HG03575 (cell line): ENCODE data around the gene TMEM170B.
"Not testable (repeated sequence)": the region's sequence is repeated elsewhere in the genome, so short reads cannot be mapped to it uniquely, and the experiment has no call there.

Experiments
- ATAC-seq: cut with Tn5 transposase; IDR thresholded peaks from one replicate; pipeline ENCODE4 v1.9.1; 2021; ENCODE audit not compliant: unreplicated experiment, insufficient number of reproducible peaks, low FRiP score; ENCODE audit errors: extremely low read depth

Gene TMEM170B

GRCh38 chr6:11526156-11526505 is 11.4 kb upstream of the TMEM170B start:
- no peak for ATAC-seq

- no peak for ATAC-seq
Measured at GRCh38 chr6:11527274-11527870, 10.2 kb upstream of the TMEM170B start.

- ATAC-seq, result no peak
Measured at GRCh38 chr6:11528996-11529395, 8.6 kb upstream of the TMEM170B start.

- no peak for ATAC-seq
Measured at GRCh38 chr6:11532097-11532496, 5.5 kb upstream of the TMEM170B start.

- no peak for ATAC-seq
Measured at GRCh38 chr6:11534561-11534960, 3.0 kb upstream of the TMEM170B start.

GRCh38 chr6:11535801-11536230 is 1.7 kb upstream of the TMEM170B start:
- ATAC-seq, result no peak

GRCh38 chr6:11536795-11537194 is 754 bp upstream of the TMEM170B start:
- ATAC-seq, result no peak

GRCh38 chr6:11538052-11538818 is 686 bp downstream of the TMEM170B start:
- no peak for ATAC-seq

GRCh38 chr6:11538819-11539468 is 1.4 kb downstream of the TMEM170B start:
- ATAC-seq, result no peak

- no peak for ATAC-seq
Measured at GRCh38 chr6:11542863-11543262, 5.3 kb downstream of the TMEM170B start.

- ATAC-seq, result no peak
Measured at GRCh38 chr6:11543919-11544518, 6.5 kb downstream of the TMEM170B start.

GRCh38 chr6:11547846-11548245 is 10.3 kb downstream of the TMEM170B start:
- ATAC-seq, result not testable (repeated sequence)

GRCh38 chr6:11548578-11548977 is 11.0 kb downstream of the TMEM170B start:
- not testable (repeated sequence) for ATAC-seq

- no peak for ATAC-seq
Measured at GRCh38 chr6:11551053-11551452, 13.5 kb downstream of the TMEM170B start.

GRCh38 chr6:11552442-11552841 is 14.9 kb downstream of the TMEM170B start:
- no peak for ATAC-seq

- no peak for ATAC-seq
Measured at GRCh38 chr6:11553824-11554223, 16.3 kb downstream of the TMEM170B start.

- ATAC-seq, result no peak
Measured at GRCh38 chr6:11556309-11556708, 18.8 kb downstream of the TMEM170B start.

- ATAC-seq, result no peak
Measured at GRCh38 chr6:11563793-11564192, 26.2 kb downstream of the TMEM170B start.

GRCh38 chr6:11566609-11567008 is 29.1 kb downstream of the TMEM170B start:
- no peak for ATAC-seq

- ATAC-seq, result no peak
Measured at GRCh38 chr6:11571073-11571472, 33.5 kb downstream of the TMEM170B start.
